ENCODE measurements around the gene HYAL3.
"Not testable (repeated sequence)": the region's sequence is repeated elsewhere in the genome, so short reads cannot be mapped to it uniquely, and the experiment has no call there.

The HYAL3 gene

GRCh38 chr3:50294492-50295403 is 4.5 kb downstream of the HYAL3 start:
- FAIRE-seq = no peak
- DNase-seq (ENCODE audit: extremely low spot score, insufficient read length, low read depth) = no peak

DNA sequence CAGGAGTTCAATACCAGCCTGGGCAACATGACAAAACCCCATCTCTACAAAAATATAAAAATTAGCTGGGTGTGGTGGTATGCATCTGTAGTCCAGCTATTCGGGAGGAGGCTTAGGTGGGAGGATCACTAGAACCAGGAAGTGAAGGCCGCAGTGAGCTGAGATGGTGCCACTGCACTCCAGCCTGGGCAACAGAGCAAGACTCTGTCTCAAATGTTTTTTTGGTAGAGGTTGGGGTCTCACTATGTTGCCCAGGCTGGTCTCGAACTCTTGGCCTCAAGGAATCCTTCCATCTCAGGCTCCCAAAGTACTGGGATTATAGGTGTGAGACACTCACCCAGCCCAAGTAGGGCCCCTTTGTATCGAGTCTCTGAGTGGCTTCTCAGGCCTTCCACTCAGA is 5.1 kb downstream of the HYAL3 start:
- DNase-seq (ENCODE audit: extremely low spot score, insufficient read length, low read depth) = no peak
- no peak for FAIRE-seq

DNA sequence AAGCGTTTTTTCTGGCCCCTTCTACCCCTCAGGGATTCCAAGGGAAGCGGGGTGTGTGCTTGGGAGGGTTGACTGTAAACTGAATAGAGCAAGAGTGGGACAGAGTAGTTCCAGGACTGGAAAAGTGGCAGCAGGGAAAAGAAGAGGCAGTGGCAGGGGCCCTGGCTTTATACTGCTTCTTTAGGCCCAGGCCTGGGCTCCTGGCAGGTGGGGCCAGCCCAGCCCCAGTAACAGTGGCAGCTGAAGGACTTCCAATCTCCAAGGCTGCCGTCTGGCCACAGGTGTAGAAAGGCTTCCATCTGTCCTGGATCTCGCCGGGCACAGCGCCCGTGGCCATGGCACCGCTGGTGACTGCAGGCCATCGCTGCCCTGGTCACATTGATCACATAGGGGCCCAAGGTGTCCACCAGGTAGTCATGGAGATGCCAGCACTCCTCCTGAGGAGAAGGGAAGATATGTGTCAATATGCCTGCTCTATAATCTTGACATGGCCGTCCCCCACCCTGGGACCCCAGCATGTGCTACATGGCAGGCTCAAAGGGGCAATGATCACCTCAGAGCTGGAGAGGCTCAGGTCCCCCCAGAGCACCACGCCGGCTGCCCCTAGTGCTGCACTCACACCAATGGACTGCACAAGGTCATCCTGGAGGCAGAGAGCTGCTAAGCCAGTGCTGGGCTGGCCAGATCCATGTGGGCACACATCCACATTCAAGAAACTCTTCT is 6.0 kb downstream of the HYAL3 start:
- DNase-seq (ENCODE audit: extremely low spot score, insufficient read length, low read depth) = no peak
- FAIRE-seq = no peak

GRCh38 chr3:50292159-50293078 is 6.8 kb downstream of the HYAL3 start, which contains the start of gene IFRD2:
Gene IFRD2 (minus strand): TSS chr3:50292429. CDS start chr3:50292274, 155 bp downstream.
- FAIRE-seq (peak; percentile 100), DNase-seq (ENCODE audit: extremely low spot score, insufficient read length, low read depth) (peak; percentile 89)

- FAIRE-seq (no peak), DNase-seq (ENCODE audit: extremely low spot score, insufficient read length, low read depth) (no peak)
Observed at GRCh38 chr3:50290161-50290641, 9.0 kb downstream of the HYAL3 start.

GRCh38 chr3:50289130-50289529 is 10.1 kb downstream of the HYAL3 start:
- no peak for DNase-seq (ENCODE audit: extremely low spot score, insufficient read length, low read depth)
- FAIRE-seq = no peak

DNA sequence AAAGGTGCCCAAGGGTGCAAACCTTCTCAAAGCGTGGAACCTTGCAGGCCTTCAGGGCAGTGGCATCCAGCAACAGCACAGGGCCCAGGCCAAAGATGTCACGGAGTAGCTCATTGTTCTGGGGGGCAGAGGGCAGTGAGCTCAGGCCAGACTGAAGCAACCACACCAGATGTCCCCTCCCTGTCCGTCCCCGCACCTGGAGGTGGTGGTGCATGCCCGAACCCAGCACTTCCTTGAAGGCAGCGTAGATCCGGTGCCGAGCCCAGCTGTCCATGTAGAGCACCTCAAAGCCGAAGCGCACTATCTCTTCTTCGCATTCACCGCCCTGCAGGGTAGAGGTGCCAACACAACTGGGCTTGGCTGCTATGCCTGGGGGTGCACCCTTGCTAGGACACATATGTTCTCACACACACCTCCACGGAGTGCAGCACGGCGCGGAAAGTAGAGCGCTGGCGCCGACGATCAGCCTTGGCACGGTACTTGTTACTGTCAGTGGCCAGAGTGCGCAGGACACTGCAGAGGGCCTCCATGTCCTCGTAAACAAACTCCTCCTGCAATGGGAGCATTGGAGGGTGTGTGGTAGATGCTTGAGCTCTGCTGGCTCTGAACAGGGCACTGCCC is 10.7 kb downstream of the HYAL3 start:
- DNase-seq (ENCODE audit: extremely low spot score, insufficient read length, low read depth) (no peak), FAIRE-seq (no peak)

DNA sequence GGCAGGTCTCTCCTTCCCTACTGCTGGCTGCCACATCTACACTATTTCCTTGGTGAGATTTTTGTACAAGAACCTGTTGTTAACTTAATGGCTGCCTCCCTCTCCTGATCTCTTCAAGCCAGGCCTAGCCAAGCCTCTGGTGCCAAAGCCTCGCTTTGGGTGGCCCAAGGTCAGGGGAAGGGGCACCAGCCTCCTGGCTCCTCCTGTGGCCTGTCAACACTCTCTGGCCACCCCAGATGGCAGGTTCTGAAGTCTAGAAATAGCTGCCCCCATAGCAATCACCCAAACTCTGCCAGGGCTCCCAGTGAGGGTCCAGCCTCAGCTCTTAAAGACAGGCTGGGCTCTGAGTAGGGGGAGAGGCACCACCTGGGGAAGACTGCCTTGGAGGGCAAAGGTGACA is 11.9 kb downstream of the HYAL3 start:
- FAIRE-seq = no peak
- no peak for DNase-seq (ENCODE audit: extremely low spot score, insufficient read length, low read depth)

DNA sequence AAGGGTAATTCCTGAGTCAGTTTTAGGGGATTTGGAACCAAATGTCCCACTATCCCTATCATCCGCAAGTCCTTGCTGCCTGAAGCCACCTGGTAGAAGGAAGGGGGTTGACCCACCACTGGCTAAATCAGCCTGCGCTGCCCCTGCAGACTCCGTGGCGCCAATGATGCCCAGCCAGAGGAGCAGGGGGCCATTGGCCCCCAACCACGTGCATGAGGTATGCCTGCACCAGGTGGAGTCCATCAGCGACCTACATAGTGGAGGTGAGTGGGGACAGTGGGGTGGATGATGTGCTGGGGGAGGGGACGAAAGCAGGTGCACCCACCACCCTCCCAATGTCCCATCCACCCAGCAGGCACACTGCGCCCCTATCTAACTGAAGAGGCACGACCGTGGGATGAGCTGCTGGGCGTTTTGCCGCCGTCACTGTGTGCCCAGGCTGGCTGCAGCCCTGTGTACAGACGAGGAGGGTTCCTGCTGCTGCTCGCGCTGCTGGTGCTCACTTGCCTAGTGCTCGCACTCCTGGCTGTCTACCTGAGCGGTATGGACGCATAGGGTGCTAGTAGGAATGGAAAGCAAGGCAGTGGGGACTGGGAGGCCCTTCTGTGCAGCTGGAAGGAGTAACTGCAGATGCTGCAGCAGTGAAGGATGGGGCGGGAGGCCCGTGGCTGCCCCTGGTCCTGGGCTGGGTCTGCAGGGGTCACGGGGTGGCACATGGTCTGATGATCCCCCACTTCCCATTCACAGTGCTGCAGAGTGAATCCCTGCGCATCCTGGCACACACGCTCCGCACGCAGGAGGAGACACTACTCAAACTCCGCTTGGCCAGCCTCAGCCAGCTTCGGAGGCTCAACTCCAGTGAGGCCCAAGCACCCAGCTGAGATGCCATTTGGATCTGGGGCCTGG is 12.6 kb downstream of the HYAL3 start:
- FAIRE-seq = no peak
- no peak for DNase-seq (ENCODE audit: extremely low spot score, insufficient read length, low read depth)

DNA sequence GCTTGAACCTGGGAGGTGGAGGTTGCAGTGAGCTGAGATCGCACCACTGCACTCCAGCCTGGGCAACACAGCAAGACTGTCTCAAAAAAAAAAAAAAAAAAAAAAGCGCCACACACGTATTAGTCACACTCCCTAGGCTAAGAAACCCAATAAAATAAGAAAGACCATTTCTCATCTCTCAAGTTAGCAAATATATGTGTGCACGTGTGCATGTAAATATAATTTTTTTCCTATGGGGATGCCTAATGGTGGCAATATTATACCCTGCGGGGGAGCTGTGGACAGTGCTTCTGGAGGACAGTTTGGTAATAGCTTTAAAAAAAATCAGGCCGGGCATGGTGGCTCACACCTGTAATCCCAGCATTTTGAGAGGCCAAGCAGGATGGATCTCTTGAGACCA is 15.1 kb downstream of the HYAL3 start:
- not testable (repeated sequence) for DNase-seq (ENCODE audit: extremely low spot score, insufficient read length, low read depth); FAIRE-seq

- no peak for FAIRE-seq
- DNase-seq (ENCODE audit: extremely low spot score, insufficient read length, low read depth) = no peak
Observed at GRCh38 chr3:50279255-50280016, 19.8 kb downstream of the HYAL3 start.

DNA sequence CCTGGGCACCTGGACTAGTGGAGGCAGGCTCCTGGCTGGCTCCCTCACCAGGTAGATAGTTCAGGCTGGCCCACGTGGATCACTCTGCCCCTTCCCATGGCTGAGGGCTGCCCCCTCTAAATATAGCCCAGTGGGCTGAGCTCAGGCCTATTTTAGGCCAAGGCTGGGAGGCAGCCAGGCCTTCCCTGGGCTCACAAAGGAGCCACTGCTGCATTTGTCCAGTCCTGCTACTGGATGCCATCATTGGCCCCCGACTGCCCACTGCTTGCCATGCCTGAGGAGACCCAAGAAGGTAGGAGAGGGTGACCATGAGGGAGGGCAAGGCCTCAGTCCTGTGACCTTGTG is 20.4 kb downstream of the HYAL3 start, which contains the start of gene LSMEM2:
TSS of gene LSMEM2 (plus strand) at position 208 of the 345 bp plus-strand sequence. CDS start at position 235, 27 bp downstream.
- DNase-seq (ENCODE audit: extremely low spot score, insufficient read length, low read depth) (no peak), FAIRE-seq (no peak)

DNA sequence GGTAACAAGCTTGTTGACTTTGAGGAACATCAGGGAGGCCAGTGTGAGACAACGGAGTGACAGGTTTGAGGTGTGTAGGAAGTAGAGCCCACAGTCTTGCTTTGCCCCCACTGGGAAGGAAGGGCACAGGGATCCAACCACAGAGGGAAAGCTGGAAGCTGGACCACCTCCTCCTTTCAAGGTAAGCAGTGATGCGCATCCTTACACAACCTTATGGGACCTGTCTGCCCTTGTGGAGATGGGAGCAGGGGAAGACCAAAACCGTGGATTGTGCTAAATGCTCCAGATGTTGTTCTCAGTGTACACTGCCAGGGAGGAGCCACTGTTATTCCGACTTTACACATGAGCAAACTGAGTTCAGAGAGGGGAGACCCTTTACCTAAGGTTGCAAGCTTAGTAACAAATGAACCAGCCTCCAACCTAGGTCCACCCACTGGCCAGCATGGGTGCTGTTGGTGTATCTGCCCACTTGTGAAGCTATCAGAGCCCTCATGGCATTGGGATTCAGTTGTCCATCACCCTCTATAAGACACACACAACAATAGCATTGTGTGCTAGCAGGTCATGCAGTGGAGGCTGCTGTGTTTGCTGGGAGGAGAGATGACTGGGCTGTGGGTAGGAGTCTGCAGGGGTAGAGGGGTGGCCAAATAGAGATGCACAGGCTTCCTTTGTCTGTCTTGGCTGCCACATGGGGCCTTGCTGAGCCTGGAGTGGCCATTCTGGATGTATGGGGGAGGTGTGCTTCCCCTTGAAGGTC is 20.9 kb downstream of the HYAL3 start:
- FAIRE-seq = no peak

GRCh38 chr3:50276762-50277101 is 22.5 kb downstream of the HYAL3 start:
- FAIRE-seq (no peak), DNase-seq (ENCODE audit: extremely low spot score, insufficient read length, low read depth) (no peak)

More for the DNA sequence above, 20.9 kb downstream of the HYAL3 start:
- no peak for DNase-seq (ENCODE audit: extremely low spot score, insufficient read length, low read depth)

DNA sequence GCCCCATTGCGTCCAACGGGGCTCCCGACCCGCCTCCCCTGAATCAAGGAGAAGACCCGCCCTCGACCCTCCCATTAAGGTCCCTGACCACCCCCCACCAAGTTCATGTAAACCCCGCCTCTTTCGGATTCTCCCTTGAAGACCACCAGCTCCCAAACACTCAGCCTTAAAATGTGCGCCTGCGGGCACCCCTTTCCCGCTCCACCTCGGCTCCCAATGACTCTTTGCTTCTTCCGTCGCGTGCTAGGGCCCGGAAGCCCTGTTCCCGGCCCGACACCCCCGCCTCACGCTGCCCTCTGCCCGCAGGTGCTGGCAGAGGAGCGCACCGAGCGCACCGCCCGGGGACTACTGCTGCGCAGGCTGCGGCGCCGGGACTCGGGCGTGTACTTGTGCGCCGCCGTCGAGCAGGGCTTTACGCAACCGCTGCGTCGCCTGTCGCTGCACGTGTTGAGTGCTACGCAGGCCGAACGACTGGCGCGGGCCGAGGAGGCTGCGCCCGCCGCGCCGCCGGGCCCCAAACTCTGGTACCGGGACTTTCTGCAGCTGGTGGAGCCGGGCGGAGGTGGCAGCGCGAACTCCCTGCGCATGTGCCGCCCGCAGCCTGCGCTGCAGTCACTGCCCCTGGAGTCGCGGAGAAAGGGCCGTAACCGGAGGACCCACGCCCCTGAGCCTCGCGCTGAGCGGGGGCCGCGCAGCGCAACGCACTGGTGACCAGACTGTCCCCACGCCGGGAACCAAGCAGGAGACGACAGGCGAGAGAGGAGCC is 23.0 kb downstream of the HYAL3 start:
- DNase-seq (ENCODE audit: extremely low spot score, insufficient read length, low read depth) (no peak), FAIRE-seq (no peak)

DNA sequence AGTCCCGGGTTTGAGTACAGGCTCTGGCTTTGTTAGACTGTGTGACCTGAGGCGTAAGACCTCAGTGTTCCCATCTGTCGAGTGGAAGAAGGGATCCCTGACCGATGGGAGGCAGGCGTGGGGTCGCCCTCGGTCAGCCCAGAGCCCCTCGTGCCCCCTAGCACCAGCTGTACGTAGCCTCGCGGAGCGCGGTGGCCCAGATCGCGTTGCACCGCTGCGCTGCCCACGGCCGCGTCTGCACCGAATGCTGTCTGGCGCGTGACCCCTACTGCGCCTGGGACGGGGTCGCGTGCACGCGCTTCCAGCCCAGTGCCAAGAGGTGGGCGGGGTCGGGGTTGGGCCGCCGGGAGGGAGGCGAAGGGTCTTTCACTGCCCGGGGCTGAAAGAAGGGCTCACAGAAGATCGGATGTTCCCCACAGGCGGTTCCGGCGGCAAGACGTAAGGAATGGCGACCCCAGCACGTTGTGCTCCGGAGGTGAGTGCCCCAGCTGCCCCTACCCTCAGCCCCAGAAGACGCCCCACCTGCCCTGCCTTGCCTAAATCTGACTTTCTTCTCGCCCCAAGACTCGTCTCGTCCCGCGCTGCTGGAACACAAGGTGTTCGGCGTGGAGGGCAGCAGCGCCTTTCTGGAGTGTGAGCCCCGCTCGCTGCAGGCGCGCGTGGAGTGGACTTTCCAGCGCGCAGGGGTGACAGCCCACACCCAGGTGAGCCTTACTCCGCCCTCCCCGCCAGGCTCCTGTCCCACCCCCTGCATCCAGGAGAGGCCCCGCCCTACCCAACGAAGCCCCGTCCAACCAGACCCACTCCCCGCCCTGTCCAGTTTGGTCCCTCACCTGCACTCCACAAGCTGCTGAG is 23.8 kb downstream of the HYAL3 start:
- DNase-seq (ENCODE audit: extremely low spot score, insufficient read length, low read depth) (no peak), FAIRE-seq (no peak)

All from GM18507 (cell line).